Peyer's patch (tissue), 4 donors: ENCODE results near the gene GFOD2. TPM values are rescaled to one million over a fixed set of nuclear protein-coding genes. Genes with fewer than 3 reads are reported as not detected.

Source experiments
- DNase-seq, 3 donors: peaks; one replicate each; pipeline ENCODE4 v3.0.0-alpha.2; 2017 to 2019
- H3K27ac ChIP-seq, 4 donors: fragments of 200-600 bp; sonication (generic); one replicate each; pipeline ENCODE4 v1.5.1; 2016 to 2019
- H3K27me3 ChIP-seq, 2 donors: fragments of 200-600 bp; sonication (generic); one replicate each; pipeline ENCODE4 v1.5.1; 2019
- H3K36me3 ChIP-seq, 3 donors: fragments of 200-600 bp; sonication (generic); one replicate each; pipeline ENCODE4 v1.5.1; 2016 to 2019
- H3K4me1 ChIP-seq, 4 donors: fragments of 200-600 bp; sonication (generic); one replicate each; pipeline ENCODE4 v1.5.1; 2016 to 2019
- H3K4me3 ChIP-seq, 4 donors: fragments of 200-600 bp; sonication (generic); 1 replicate in 3 of 4; 2 replicates in 1 of 4; pipeline ENCODE4 v1.5.1; 2016 to 2019; ENCODE audit warnings: mild to moderate bottlenecking in 1 of 4
- H3K9me3 ChIP-seq, 4 donors: fragments of 200-600 bp; sonication (generic); one replicate each; pipeline ENCODE4 v1.5.1; 2016 to 2019; ENCODE audit warnings: mild to moderate bottlenecking in 1 of 4
- POLR2A ChIP-seq, 2 donors: fragments of 450-650 bp; IDR thresholded peaks; one replicate each; pipeline ENCODE4 v1.5.1; 2017; ENCODE audit warnings: antibody characterized with exemption in 2 of 2, mild to moderate bottlenecking in 2 of 2, moderate library complexity in 2 of 2
- total RNA-seq, 4 donors: library from RNA; depleted of rRNA; stranded (reverse); fragments of >200 nt; gene quantifications; one replicate each; pipeline ENCODE4 v1.1.0, GENCODE V29; 2016
- TF ChIP-seq, protein P1 (sequence below), 6 experiments: fragments of 450-650 bp in 4 of 6; fragments of 200-600 bp in 2 of 6; sonication (generic) in 1 of 6; IDR thresholded peaks; one replicate each; pipeline ENCODE4 v1.5.1; 2017 to 2019; ENCODE audit warnings: antibody characterized with exemption in 6 of 6, mild to moderate bottlenecking in 3 of 6, moderate library complexity in 1 of 6

The GFOD2 gene
- total RNA-seq, 4 donors from 2014 or later: 9.9 to 40.7 (median 24.6) TPM

DNA sequence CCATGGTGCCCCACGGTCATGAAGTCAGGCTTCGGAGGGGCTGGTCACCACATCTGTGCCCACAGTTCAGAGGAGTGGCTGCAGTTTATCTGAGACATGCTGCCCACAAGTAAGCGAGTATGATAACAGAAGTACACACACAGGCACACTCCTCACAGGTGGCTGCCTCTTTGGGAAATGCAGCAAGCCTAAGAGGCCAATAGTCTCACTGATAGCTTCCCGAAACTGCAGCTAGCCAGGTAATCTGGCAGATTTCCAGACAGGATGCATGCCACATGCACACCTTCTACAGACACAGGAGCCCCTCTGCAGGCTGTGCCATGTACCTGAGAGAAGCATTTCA is 12.6 kb upstream of the GFOD2 start:
- no peak for DNase-seq
- H3K36me3 ChIP-seq: peaks cover 0 to 71% (median 0%) of the 10 kb centered on the region in 3 donors
- no peak overlapping the region for H3K4me3 ChIP-seq
- no peaks in the 10 kb centered on the region for H3K9me3 ChIP-seq
- TF ChIP-seq POLR2A (IDR thresholded peaks at IDR 0.05): no peak
- TF ChIP-seq, protein P1, sequence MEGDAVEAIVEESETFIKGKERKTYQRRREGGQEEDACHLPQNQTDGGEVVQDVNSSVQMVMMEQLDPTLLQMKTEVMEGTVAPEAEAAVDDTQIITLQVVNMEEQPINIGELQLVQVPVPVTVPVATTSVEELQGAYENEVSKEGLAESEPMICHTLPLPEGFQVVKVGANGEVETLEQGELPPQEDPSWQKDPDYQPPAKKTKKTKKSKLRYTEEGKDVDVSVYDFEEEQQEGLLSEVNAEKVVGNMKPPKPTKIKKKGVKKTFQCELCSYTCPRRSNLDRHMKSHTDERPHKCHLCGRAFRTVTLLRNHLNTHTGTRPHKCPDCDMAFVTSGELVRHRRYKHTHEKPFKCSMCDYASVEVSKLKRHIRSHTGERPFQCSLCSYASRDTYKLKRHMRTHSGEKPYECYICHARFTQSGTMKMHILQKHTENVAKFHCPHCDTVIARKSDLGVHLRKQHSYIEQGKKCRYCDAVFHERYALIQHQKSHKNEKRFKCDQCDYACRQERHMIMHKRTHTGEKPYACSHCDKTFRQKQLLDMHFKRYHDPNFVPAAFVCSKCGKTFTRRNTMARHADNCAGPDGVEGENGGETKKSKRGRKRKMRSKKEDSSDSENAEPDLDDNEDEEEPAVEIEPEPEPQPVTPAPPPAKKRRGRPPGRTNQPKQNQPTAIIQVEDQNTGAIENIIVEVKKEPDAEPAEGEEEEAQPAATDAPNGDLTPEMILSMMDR (IDR thresholded peaks at IDR 0.05): no peak
- no peaks in the 10 kb centered on the region for H3K4me1 ChIP-seq
- H3K27ac ChIP-seq: no peak overlapping the region
- no peaks in the 10 kb centered on the region for H3K27me3 ChIP-seq

DNA sequence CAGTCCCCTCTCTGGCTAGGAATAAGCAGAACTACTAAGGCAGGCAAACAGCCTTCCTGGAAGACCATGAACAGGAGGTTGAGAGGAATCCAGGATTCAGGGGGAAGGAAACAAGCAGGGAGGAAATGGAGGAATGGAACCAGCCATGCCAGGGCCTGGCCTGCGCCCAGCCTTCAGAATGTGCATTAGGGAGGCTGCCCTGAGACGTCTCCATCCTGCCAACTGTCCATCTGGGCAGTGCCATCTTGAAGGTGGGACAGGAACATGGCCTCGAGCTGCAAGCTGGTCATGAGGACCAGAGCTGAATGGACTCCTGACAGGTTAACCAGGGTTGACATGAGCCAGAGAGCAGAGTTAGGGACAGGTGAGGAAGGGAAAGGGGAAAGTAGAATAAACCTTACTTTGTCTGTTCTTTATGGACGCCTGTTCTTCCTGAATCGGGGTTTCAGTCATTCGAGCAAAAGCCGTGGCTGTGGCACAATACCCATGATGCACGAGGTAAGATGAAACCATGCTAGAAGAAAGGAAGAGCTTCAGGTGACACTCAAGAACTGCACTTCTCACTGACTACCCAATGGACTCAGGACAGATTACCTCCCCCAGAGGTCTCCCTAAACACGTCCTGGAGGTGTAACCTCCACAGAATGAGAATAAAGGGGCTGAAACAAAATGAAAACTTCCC is 12.1 kb upstream of the GFOD2 start:
- no peak for DNase-seq

DNA sequence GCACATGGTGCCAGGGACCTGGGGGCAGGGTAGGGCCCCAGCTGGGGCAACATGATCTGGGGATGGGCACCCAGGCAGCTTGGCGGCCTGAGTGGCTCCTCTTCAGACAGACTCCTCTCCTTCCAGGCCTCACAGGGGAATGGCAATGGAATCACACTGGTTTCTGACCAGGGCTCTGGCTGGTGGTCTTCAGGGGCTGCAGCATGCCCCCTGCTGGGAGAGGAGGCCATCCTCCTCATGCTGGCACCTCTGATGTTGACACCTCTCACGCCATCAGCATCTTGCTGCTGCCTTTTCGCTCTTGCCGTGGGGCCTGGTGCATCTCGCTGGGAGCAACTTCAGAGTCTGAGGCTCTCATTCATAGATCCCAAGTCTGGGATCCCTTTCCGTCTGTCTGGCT is 11.2 kb upstream of the GFOD2 start:
- no peak overlapping the region for H3K4me3 ChIP-seq
- no peak for DNase-seq
- no peak for TF ChIP-seq POLR2A (IDR thresholded peaks at IDR 0.05)
- TF ChIP-seq, protein P1 (IDR thresholded peaks at IDR 0.05): no peak
- H3K36me3 ChIP-seq: peaks cover 0 to 80% (median 0%) of the 10 kb centered on the region in 3 donors
- H3K4me1 ChIP-seq: no peaks in the 10 kb centered on the region
- no peaks in the 10 kb centered on the region for H3K9me3 ChIP-seq
- H3K27ac ChIP-seq: no peak overlapping the region
- no peaks in the 10 kb centered on the region for H3K27me3 ChIP-seq

More for the DNA sequence above, 12.1 kb upstream of the GFOD2 start:
- Histone ChIP-seq H3K9me3 (no peaks in the 10 kb centered on the region), H3K27me3 (no peaks in the 10 kb centered on the region), H3K36me3 (peaks cover 0 to 76% (median 0%) of the 10 kb centered on the region in 3 donors), H3K27ac (no peak overlapping the region), H3K4me1 (no peaks in the 10 kb centered on the region), H3K4me3 (no peak overlapping the region)
- no peak for TF ChIP-seq POLR2A (IDR thresholded peaks at IDR 0.05)
- TF ChIP-seq, protein P1 (IDR thresholded peaks at IDR 0.05): no peak

DNA sequence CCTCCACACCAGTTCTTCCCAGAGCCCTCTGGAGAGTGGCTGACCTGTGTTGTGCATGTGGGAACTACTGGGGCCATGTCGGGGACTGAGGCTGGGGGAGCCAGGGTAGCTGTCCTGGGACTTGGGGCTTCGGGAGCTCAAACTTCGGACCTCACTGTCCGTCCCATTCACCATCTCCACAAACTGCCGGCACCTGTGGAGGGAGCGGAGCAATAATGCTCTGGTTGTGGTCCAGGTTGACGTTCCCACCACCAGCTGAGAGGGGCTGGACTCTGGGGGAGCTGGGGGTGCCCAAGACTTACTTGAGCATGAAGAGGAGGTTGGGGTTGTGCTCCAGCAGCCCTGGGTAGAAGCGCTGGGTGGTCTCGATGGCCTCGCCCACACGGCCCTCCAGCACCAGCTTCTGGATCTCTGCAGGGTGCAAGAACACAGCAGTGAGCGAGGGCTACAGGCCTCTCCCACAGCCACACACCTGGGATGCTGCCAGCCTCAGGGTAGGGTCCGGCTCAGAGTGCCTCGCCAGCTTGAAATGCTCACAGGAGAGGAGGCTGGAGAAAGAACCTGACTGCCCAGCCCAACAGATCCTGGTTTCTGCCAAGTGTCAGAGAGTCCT is 10.6 kb upstream of the GFOD2 start:
- no peaks in the 10 kb centered on the region for H3K9me3 ChIP-seq
- DNase-seq: no peak
- no peak overlapping the region for H3K27ac ChIP-seq
- no peak overlapping the region for H3K4me3 ChIP-seq
- H3K36me3 ChIP-seq: peaks cover 0 to 82% (median 0%) of the 10 kb centered on the region in 3 donors
- no peaks in the 10 kb centered on the region for H3K27me3 ChIP-seq
- no peak for TF ChIP-seq POLR2A (IDR thresholded peaks at IDR 0.05)
- TF ChIP-seq, protein P1 (IDR thresholded peaks at IDR 0.05): no peak
- no peaks in the 10 kb centered on the region for H3K4me1 ChIP-seq

DNA sequence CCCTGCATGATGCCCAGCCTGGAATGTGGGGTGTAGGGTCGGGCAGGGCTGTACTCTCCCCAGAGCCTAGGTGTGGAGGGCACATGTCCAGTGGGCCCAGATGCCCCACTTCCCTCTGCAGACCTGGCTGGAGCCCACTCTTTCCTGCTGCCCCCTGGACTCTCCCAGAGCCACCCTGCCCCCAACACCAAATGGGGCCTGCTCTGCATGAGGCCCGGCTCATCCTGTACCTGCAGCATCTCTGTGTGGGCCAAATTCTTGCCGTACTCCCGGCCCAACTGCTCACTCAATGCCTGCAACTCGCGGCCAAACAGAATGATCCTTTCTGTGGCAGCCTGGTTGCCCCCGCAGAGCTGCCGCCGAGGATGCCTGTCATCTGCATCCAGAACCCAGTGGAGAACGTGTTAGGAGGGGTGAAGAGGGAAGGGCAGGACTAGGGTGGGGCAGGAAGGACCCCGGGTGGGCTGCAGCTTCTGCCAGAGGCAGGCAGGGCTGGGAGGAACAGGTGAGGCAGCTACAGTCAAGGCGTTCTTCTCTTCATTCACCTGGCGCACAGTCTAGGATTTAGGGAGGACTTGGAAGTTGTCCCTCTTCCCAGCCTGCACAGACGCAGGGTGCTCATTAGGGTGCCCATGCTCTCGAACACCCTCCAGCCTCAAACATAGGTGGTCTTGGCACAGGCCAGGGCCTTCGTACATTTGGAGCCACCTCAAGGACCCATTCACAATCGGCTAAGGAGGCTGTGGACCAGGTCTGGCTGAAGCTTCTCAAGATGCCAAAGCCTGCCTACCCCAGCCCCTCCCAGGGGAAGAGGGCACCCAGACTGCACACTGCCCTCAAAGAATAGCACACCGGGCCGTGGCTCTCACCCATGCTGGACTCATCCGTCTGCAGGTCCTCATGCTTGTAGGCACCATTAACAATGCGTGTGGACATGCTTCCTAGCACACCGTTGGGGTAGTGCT is 8.7 kb upstream of the GFOD2 start:
- DNase-seq: no peak
- Histone ChIP-seq H3K36me3 (peaks cover 0 to 72% (median 0%) of the 10 kb centered on the region in 3 donors), H3K4me1 (no peaks in the 10 kb centered on the region), H3K4me3 (no peak overlapping the region), H3K9me3 (no peaks in the 10 kb centered on the region), H3K27me3 (no peaks in the 10 kb centered on the region), H3K27ac (no peak overlapping the region)
- no peak for TF ChIP-seq POLR2A (IDR thresholded peaks at IDR 0.05)
- TF ChIP-seq, protein P1 (IDR thresholded peaks at IDR 0.05): no peak
